ENCODE data around the gene MIPEP.

Gene MIPEP

GRCh38 chr13:23684647-23685046, 204.6 kb downstream of the MIPEP start:
- DNase-seq (ENCODE audit: low read depth, low spot score) = no peak

GRCh38 chr13:23683084-23683483, 206.1 kb downstream of the MIPEP start:
- no peak for DNase-seq (ENCODE audit: low read depth, low spot score)

- no peak for DNase-seq (ENCODE audit: low read depth, low spot score)
Measured at GRCh38 chr13:23680845-23681669, 208.1 kb downstream of the MIPEP start.

Data from activated naive CD8-positive, alpha-beta T cell treated with anti-CD3 and anti-CD28 coated beads, Interleukin-2, amount 50 U/mL, for 16 hours (primary cell).